ENCODE data around the gene ADRA2A.

ADRA2A gene

GRCh38 chr10:111084366-111085255 is 7.8 kb downstream of the ADRA2A start:
- DNase-seq, result no peak

- DNase-seq, result no peak
Observed at GRCh38 chr10:111085690-111086353, 9.0 kb downstream of the ADRA2A start.

- DNase-seq, result no peak
Observed at GRCh38 chr10:111086574-111086973, 9.7 kb downstream of the ADRA2A start.

GRCh38 chr10:111087331-111087756 is 10.5 kb downstream of the ADRA2A start:
- no peak for DNase-seq

- DNase-seq, result no peak
Observed at GRCh38 chr10:111087968-111088505, 11.2 kb downstream of the ADRA2A start.

GRCh38 chr10:111089293-111089692 is 12.5 kb downstream of the ADRA2A start:
- DNase-seq, result no peak

- no peak for DNase-seq
Observed at GRCh38 chr10:111091833-111092232, 15.0 kb downstream of the ADRA2A start.

- no peak for DNase-seq
Observed at GRCh38 chr10:111093741-111094380, 17.0 kb downstream of the ADRA2A start.

- no peak for DNase-seq
Observed at GRCh38 chr10:111098679-111099437, 22.0 kb downstream of the ADRA2A start.

- DNase-seq, result no peak
Observed at GRCh38 chr10:111100198-111100597, 23.4 kb downstream of the ADRA2A start.

- DNase-seq, result no peak
Observed at GRCh38 chr10:111101796-111102195, 25.0 kb downstream of the ADRA2A start.

GRCh38 chr10:111102359-111102837 is 25.6 kb downstream of the ADRA2A start:
- DNase-seq, result no peak

- DNase-seq, result no peak
Observed at GRCh38 chr10:111103196-111103840, 26.5 kb downstream of the ADRA2A start.

- DNase-seq, result no peak
Observed at GRCh38 chr10:111104811-111105210, 28.0 kb downstream of the ADRA2A start.

- DNase-seq, result no peak
Observed at GRCh38 chr10:111106081-111106480, 29.3 kb downstream of the ADRA2A start.

- no peak for DNase-seq
Observed at GRCh38 chr10:111107023-111107422, 30.2 kb downstream of the ADRA2A start.

- no peak for DNase-seq
Observed at GRCh38 chr10:111107846-111108245, 31.0 kb downstream of the ADRA2A start.

GRCh38 chr10:111108441-111108840 is 31.6 kb downstream of the ADRA2A start:
- no peak for DNase-seq

- DNase-seq, result no peak
Observed at GRCh38 chr10:111109501-111110242, 32.8 kb downstream of the ADRA2A start.

GRCh38 chr10:111110771-111111170 is 33.9 kb downstream of the ADRA2A start:
- no peak for DNase-seq

- DNase-seq, result no peak
Observed at GRCh38 chr10:111112333-111112732, 35.5 kb downstream of the ADRA2A start.
